Activated CD8-positive, alpha-beta T cell treated with anti-CD3 and anti-CD28 coated beads for 36 hours (primary cell): ENCODE results near the gene VPS26B. TPM values are rescaled to one million over a fixed set of nuclear protein-coding genes. Genes with fewer than 3 reads are reported as not detected.

ENCODE experiments used
- ATAC-seq: fragments of 200-7000 bp; cut with Tn5 transposase; one replicate; pipeline ENCODE4 v1.10.0; 2021; ENCODE audit warnings: mild to moderate bottlenecking, moderate library complexity
- CTCF ChIA-PET: fragments of 350-600 bp; sonication (Branson Sonifier 250); formaldehyde crosslinking; loops from one replicate; lab custom pipeline; 2021; ENCODE audit warnings: antibody characterized with exemption; lab: Charles Lee
- POLR2A ChIA-PET: fragments of 350-600 bp; sonication (Branson Sonifier 250); formaldehyde crosslinking; loops from one replicate; lab custom pipeline; 2021; ENCODE audit warnings: antibody characterized with exemption; lab: Charles Lee
- DNase-seq: peaks from one replicate; pipeline ENCODE4 v3.0.0-alpha.2; 2020
- H3K27ac Mint-ChIP-seq: one replicate; pipeline ENCODE4 v1.8.0; 2021; ENCODE audit warnings: mild to moderate bottlenecking, mixed read lengths
- H3K27me3 Mint-ChIP-seq: one replicate; pipeline ENCODE4 v1.8.0; 2021; ENCODE audit warnings: mixed read lengths
- H3K36me3 Mint-ChIP-seq: one replicate; pipeline ENCODE4 v1.8.0; 2021; ENCODE audit warnings: low read depth, mixed read lengths
- H3K4me1 Mint-ChIP-seq: one replicate; pipeline ENCODE4 v1.8.0; 2021; ENCODE audit warnings: low read depth, mixed read lengths
- H3K4me3 Mint-ChIP-seq: one replicate; pipeline ENCODE4 v1.8.0; 2021; ENCODE audit warnings: mild to moderate bottlenecking, moderate library complexity, mixed read lengths
- H3K9me3 Mint-ChIP-seq: one replicate; pipeline ENCODE4 v1.8.0; 2021; ENCODE audit warnings: mixed read lengths
- CTCF ChIP-seq: fragments of 200-600 bp; IDR thresholded peaks from one replicate; pipeline ENCODE4 v1.8.0; 2022; ENCODE audit warnings: antibody characterized with exemption, mild to moderate bottlenecking
- intact Hi-C: fragments of 100-400 bp; cut with micrococcal nuclease; formaldehyde crosslinking; loops from one replicate; pipeline ENCODE4 v1.10.0; 2022
- total RNA-seq, 2 experiments: library from RNA; stranded (reverse); gene quantifications; one replicate each; pipeline ENCODE4 v1.2.3, GENCODE V29; 2021

Gene VPS26B
- total RNA-seq, 2 experiments from 2014 or later = 35.6 TPM

- Mint-ChIP-seq H3K36me3 (peaks cover 5% of the 10 kb centered on the region), H3K27ac (no peak overlapping the region), H3K27me3 (peaks cover 1% of the 10 kb centered on the region), H3K9me3 (no peaks in the 10 kb centered on the region), H3K4me1 (peaks cover 33% of the 10 kb centered on the region), H3K4me3 (no peak overlapping the region)
- intact Hi-C loops = no loop called here
- CTCF ChIA-PET = interaction anchor here (2.0 to 8.7 kb wide), 2 partner anchors 9 to 15 kb away, joined by 6 to 76 read pairs; no protein-coding TSS in a partner anchor
- ATAC-seq = no peak
- no peak for DNase-seq
- POLR2A ChIA-PET = interaction anchor here (0.5 to 2.4 kb wide), 2 partner anchors 47 to 74 kb away, joined by 3 to 9 read pairs; partner anchors contain the start of genes NCAPD3 and VPS26B
- no peak for TF ChIP-seq CTCF
Measured at GRCh38 chr11:134271978-134272377, 47.5 kb downstream of the VPS26B start.

GRCh38 chr11:134272381-134273316 lies 48.2 kb downstream of the VPS26B start:
- H3K27me3 Mint-ChIP-seq = peaks cover 4% of the 10 kb centered on the region
- POLR2A ChIA-PET = interaction anchor here (0.6 to 2.4 kb wide), 5 partner anchors 10 to 802 kb away, joined by 3 to 9 read pairs (median 4); partner anchors contain the start of genes ACAD8, NCAPD3, THYN1 and VPS26B
- H3K36me3 Mint-ChIP-seq = peaks cover 9% of the 10 kb centered on the region
- H3K27ac Mint-ChIP-seq = no peak overlapping the region
- no peak for TF ChIP-seq CTCF
- CTCF ChIA-PET = interaction anchor here (1.0 to 8.7 kb wide), 5 partner anchors 9 to 87 kb away, joined by 3 to 76 read pairs (median 4); no protein-coding TSS in a partner anchor
- DNase-seq = no peak
- no peak overlapping the region for H3K4me3 Mint-ChIP-seq
- H3K4me1 Mint-ChIP-seq = peaks cover 36% of the 10 kb centered on the region
- ATAC-seq = no peak
- no peaks in the 10 kb centered on the region for H3K9me3 Mint-ChIP-seq
- intact Hi-C loops = no loop called here

- Mint-ChIP-seq H3K4me3 (no peak overlapping the region), H3K36me3 (peaks cover 14% of the 10 kb centered on the region), H3K27ac (no peak overlapping the region), H3K9me3 (no peaks in the 10 kb centered on the region), H3K4me1 (peaks cover 36% of the 10 kb centered on the region), H3K27me3 (peaks cover 4% of the 10 kb centered on the region)
- CTCF ChIA-PET = interaction anchor here (1.0 to 8.7 kb wide), 5 partner anchors 10 to 87 kb away, joined by 3 to 76 read pairs (median 4); no protein-coding TSS in a partner anchor
- POLR2A ChIA-PET = interaction anchor here (1.4 to 2.4 kb wide), 4 partner anchors 10 to 48 kb away, joined by 4 to 9 read pairs (median 6); partner anchors contain the start of genes ACAD8, NCAPD3, THYN1 and VPS26B
- DNase-seq (no peak), ATAC-seq (no peak)
- intact Hi-C loops = no loop called here
- no peak for TF ChIP-seq CTCF
Measured at GRCh38 chr11:134273317-134273712, 48.8 kb downstream of the VPS26B start.

GRCh38 chr11:134275188-134275533 lies 50.7 kb downstream of the VPS26B start:
- no peak for ATAC-seq

More at GRCh38 chr11:134275188-134275533, 50.7 kb downstream of the VPS26B start:
- Mint-ChIP-seq H3K4me1 (peaks cover 41% of the 10 kb centered on the region), H3K36me3 (peaks cover 23% of the 10 kb centered on the region), H3K9me3 (peaks cover 2% of the 10 kb centered on the region), H3K27ac (peak overlapping the region; percentile 96), H3K27me3 (peaks cover 4% of the 10 kb centered on the region), H3K4me3 (peak overlapping the region; percentile 88)
- ChIA-PET CTCF (interaction anchor here (0.9 to 8.7 kb wide), 8 partner anchors 12 to 74 kb away, joined by 3 to 76 read pairs (median 7); partner anchors contain the start of genes ACAD8 and VPS26B), POLR2A (interaction anchor here (2.1 to 3.9 kb wide), 4 partner anchors 9 to 58 kb away, joined by 5 to 28 read pairs (median 12); partner anchors contain the start of genes GLB1L2, NCAPD3 and VPS26B)
- TF ChIP-seq CTCF = no peak
- intact Hi-C loops = no loop called here
- DNase-seq = no peak
